Neural cell (in vitro differentiated cells): ENCODE data around the gene HLCS. TPM values are rescaled to one million over a fixed set of nuclear protein-coding genes. Genes with fewer than 3 reads are reported as not detected.

ENCODE experiments used
- H2AFZ ChIP-seq: fragments of 200-600, 300-800 bp; sonication (generic), shearing (Covaris generic); 2 replicates; pipeline ENCODE4 v1.6.0; 2014; ENCODE audit warnings: low read depth, mild to moderate bottlenecking, antibody characterized with exemption, low read length, moderate library complexity
- H3F3A ChIP-seq: fragments of 200-600 bp; shearing (Covaris generic); 2 replicates; pipeline ENCODE4 v1.6.1; 2016; ENCODE audit warnings: mild to moderate bottlenecking, moderate library complexity, mixed read lengths, antibody characterized with exemption, low read length; ENCODE audit not compliant: insufficient read depth, poor library complexity, severe bottlenecking
- H3K27ac ChIP-seq: fragments of 200-600, 300-800 bp; sonication (generic), shearing (Covaris generic); 2 replicates; pipeline ENCODE4 v1.5.1; 2014; ENCODE audit warnings: mild to moderate bottlenecking, low read length, moderate library complexity
- H3K27me3 ChIP-seq: fragments of 300-800, 200-600 bp; sonication (generic), shearing (Covaris generic); 2 replicates; pipeline ENCODE4 v1.6.0; 2014; ENCODE audit warnings: mild to moderate bottlenecking, low read depth, low read length, moderate library complexity; ENCODE audit not compliant: insufficient read depth
- H3K36me3 ChIP-seq: fragments of 300-800, 200-600 bp; sonication (generic), shearing (Covaris generic); 2 replicates; pipeline ENCODE4 v1.5.1; 2014; ENCODE audit warnings: mild to moderate bottlenecking, antibody characterized with exemption, low read length, moderate library complexity; ENCODE audit not compliant: insufficient read depth
- H3K4me2 ChIP-seq: fragments of 300-800, 200-600 bp; sonication (generic), shearing (Covaris generic); 2 replicates; pipeline ENCODE4 v1.6.0; 2014; ENCODE audit warnings: mild to moderate bottlenecking, low read length
- H3K4me3 ChIP-seq: fragments of 300-800, 200-600 bp; sonication (generic), shearing (Covaris generic); 2 replicates; pipeline ENCODE4 v1.5.1; 2014; ENCODE audit warnings: mild to moderate bottlenecking, low read length, moderate library complexity
- H3K79me2 ChIP-seq: fragments of 200-600 bp; shearing (Covaris generic); replicated peaks from 2 replicates; pipeline ENCODE4 v1.6.0; 2014; ENCODE audit warnings: mild to moderate bottlenecking, low read length, moderate library complexity; ENCODE audit not compliant: insufficient read depth
- H3K9ac ChIP-seq: fragments of 300-800, 200-600 bp; sonication (generic), shearing (Covaris generic); 2 replicates; pipeline ENCODE4 v1.6.1; 2016; ENCODE audit warnings: mild to moderate bottlenecking, low read length, mixed read lengths
- H3K9me2 ChIP-seq: fragments of 200-600 bp; shearing (Covaris generic); 2 replicates; pipeline ENCODE4 v1.6.1; 2016; ENCODE audit warnings: mild to moderate bottlenecking, low read length, mixed read lengths; ENCODE audit not compliant: insufficient read depth
- H3K9me3 ChIP-seq: fragments of 200-600, 300-800 bp; sonication (generic), shearing (Covaris generic); 2 replicates; pipeline ENCODE4 v1.6.1; 2016; ENCODE audit warnings: mild to moderate bottlenecking, mixed run types, low read length, moderate library complexity, mixed read lengths
- H4K20me1 ChIP-seq: fragments of 200-600 bp; shearing (Covaris generic); 2 replicates; pipeline ENCODE4 v1.6.1; 2016; ENCODE audit warnings: mild to moderate bottlenecking, mixed run types; ENCODE audit not compliant: insufficient read depth
- CTCF ChIP-seq: fragments of 450-650 bp; IDR thresholded peaks from 2 replicates; pipeline ENCODE4 v1.5.1; 2014; ENCODE audit warnings: antibody characterized with exemption, mild to moderate bottlenecking, moderate library complexity; ENCODE audit not compliant: poor library complexity, severe bottlenecking
- EP300 ChIP-seq: fragments of 450-650 bp; conservative IDR thresholded peaks from 2 replicates; pipeline ENCODE4 v1.6.1; 2014; ENCODE audit warnings: antibody characterized with exemption, mild to moderate bottlenecking, moderate library complexity; ENCODE audit not compliant: poor library complexity, severe bottlenecking
- EZH2 ChIP-seq: fragments of 200-600, 300-800 bp; shearing (Covaris generic), sonication (generic); IDR thresholded peaks from 2 replicates; pipeline ENCODE4 v1.6.1; 2014; ENCODE audit warnings: antibody characterized with exemption, low read length, borderline replicate concordance, mild to moderate bottlenecking; ENCODE audit not compliant: insufficient read depth, poor library complexity, severe bottlenecking
- MXI1 ChIP-seq: fragments of 450-650 bp; conservative IDR thresholded peaks from 2 replicates; pipeline ENCODE4 v1.6.1; 2014; ENCODE audit warnings: antibody characterized with exemption, mild to moderate bottlenecking; ENCODE audit not compliant: poor library complexity, severe bottlenecking
- POLR2AphosphoS5 ChIP-seq: IDR thresholded peaks from 2 replicates; pipeline ENCODE4 v1.6.1; 2012
- REST ChIP-seq: IDR thresholded peaks from 2 replicates; pipeline ENCODE4 v1.6.1; 2012; ENCODE audit warnings: borderline replicate concordance
- SMC3 ChIP-seq: fragments of 450-650 bp; conservative IDR thresholded peaks from 2 replicates; pipeline ENCODE4 v1.6.1; 2014; ENCODE audit warnings: antibody characterized with exemption, mild to moderate bottlenecking, moderate library complexity; ENCODE audit not compliant: poor library complexity
- TAF1 ChIP-seq: IDR thresholded peaks from 2 replicates; pipeline ENCODE4 v1.6.1; 2012; ENCODE audit warnings: low read depth
- polyA plus RNA-seq: library from polyadenylated mRNA; depleted of rRNA; stranded (reverse); fragments of >200 nt; gene quantifications from 2 replicates; pipeline ENCODE4 v1.2.3, GENCODE V29; 2014

HLCS gene
- polyA plus RNA-seq, 1 donor from 2014 or later = 12.1 TPM

GRCh38 chr21:36709030-36709867, 257.2 kb downstream of the HLCS start:
- Histone ChIP-seq H3K9ac (no peak overlapping the region), H3K4me3 (peak overlapping the region; percentile 11), H3K79me2 (no peaks in the 10 kb centered on the region), H3K27me3 (peaks cover 100% of the 10 kb centered on the region), H2AFZ (no peak overlapping the region), H3K9me2 (no peaks in the 10 kb centered on the region), H4K20me1 (no peaks in the 10 kb centered on the region), H3K9me3 (no peaks in the 10 kb centered on the region), H3K27ac (no peak overlapping the region), H3K4me2 (no peak overlapping the region), H3F3A (no peaks in the 10 kb centered on the region), H3K36me3 (no peaks in the 10 kb centered on the region)
- TF ChIP-seq SMC3 = no peak
- peak; percentile 78 for TF ChIP-seq EZH2
- no peak for TF ChIP-seq EP300

DNA sequence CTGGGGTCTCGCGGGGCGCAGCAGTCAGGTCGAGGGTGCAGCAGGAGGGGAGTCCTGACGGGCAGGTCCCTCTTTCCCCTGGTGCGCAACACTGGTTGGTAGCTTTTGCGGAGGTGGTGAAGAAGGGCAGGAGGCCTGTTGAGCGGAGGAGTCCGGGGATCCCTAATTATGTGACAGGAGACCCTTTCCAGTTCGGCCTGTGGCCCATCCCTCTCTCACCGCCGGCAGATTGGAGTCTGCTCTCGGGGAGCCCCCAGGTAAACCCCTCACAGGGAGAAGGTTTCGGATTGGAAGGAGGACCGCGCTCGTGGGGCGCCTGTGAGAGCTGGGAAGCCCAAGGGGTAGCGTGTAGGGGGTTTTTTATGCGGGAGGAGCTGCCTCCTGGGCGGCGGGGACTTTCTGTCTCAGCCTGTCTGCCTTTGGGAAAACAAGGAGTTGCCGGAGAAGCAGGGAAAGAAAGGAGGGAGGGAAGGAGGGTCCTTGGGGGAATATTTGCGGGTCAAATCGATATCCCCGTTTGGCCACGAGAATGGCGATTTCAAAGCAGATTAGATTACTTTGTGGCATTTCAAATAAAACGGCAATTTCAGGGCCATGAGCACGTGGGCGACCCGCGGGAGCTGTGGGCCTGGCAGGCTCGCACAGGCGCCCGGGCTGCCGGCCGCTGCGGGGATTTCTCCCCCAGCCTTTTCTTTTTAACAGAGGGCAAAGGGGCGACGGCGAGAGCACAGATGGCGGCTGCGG, 258.0 kb downstream of the HLCS start:
- peaks cover 100% of the 10 kb centered on the region for H3K27me3 ChIP-seq
- H4K20me1 ChIP-seq = no peaks in the 10 kb centered on the region
- H3K4me2 ChIP-seq = no peak overlapping the region
- no peak overlapping the region for H3K27ac ChIP-seq
- H3K36me3 ChIP-seq = no peaks in the 10 kb centered on the region
- no peaks in the 10 kb centered on the region for H3F3A ChIP-seq
- H3K9ac ChIP-seq = no peak overlapping the region
- H3K9me2 ChIP-seq = no peaks in the 10 kb centered on the region
- no peaks in the 10 kb centered on the region for H3K79me2 ChIP-seq
- TF ChIP-seq MXI1 (no peak), EZH2 (peak; percentile 94)
- H3K9me3 ChIP-seq = no peaks in the 10 kb centered on the region
- H3K4me3 ChIP-seq = peak overlapping the region; percentile 11
- no peak overlapping the region for H2AFZ ChIP-seq

GRCh38 chr21:36707763-36708285, 258.6 kb downstream of the HLCS start:
- H4K20me1 ChIP-seq = no peaks in the 10 kb centered on the region
- no peaks in the 10 kb centered on the region for H3K79me2 ChIP-seq
- no peaks in the 10 kb centered on the region for H3F3A ChIP-seq
- TF ChIP-seq TAF1 (no peak), POLR2AphosphoS5 (no peak), CTCF (no peak), SMC3 (no peak), EZH2 (no peak), EP300 (no peak), MXI1 (no peak), REST (no peak)
- no peaks in the 10 kb centered on the region for H3K9me3 ChIP-seq
- no peak overlapping the region for H3K27ac ChIP-seq
- no peaks in the 10 kb centered on the region for H3K36me3 ChIP-seq
- no peak overlapping the region for H3K4me3 ChIP-seq
- H2AFZ ChIP-seq = no peak overlapping the region
- peaks cover 100% of the 10 kb centered on the region for H3K27me3 ChIP-seq
- no peak overlapping the region for H3K9ac ChIP-seq
- no peak overlapping the region for H3K4me2 ChIP-seq
- no peaks in the 10 kb centered on the region for H3K9me2 ChIP-seq
